Measurements from ENCODE around the gene FYN.
"Not testable (repeated sequence)": the region's sequence is repeated elsewhere in the genome, so short reads cannot be mapped to it uniquely, and the experiment has no call there.

FYN gene

GRCh38 chr6:111849298-111849697 lies 24.0 kb downstream of the FYN start:
- no peak for DNase-seq

DNA sequence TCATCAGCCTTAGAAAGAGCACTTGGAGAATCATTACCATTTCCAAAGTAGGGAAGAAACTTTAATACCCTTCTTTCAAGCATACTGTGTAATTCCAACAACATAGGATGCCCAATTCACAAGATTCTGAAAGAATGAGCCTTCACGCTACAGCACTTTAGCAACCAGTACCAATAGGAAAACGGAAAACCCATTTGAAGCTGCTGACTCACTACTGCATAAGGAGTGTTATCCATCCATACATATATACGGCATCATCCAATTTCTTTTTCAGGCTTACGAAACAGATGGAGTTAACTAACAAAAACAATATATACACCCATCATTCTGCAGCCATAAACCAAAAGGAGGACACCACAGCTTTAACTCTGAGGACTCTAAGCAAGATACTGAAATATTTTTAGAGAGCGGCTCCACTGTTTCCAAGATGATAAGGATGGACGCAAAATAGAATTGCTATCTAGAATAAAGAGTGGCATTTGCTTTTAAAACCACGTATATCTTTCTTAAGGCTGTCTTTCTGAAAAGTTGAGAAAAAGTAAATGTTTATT lies 24.9 kb downstream of the FYN start:
- no peak for DNase-seq

DNA sequence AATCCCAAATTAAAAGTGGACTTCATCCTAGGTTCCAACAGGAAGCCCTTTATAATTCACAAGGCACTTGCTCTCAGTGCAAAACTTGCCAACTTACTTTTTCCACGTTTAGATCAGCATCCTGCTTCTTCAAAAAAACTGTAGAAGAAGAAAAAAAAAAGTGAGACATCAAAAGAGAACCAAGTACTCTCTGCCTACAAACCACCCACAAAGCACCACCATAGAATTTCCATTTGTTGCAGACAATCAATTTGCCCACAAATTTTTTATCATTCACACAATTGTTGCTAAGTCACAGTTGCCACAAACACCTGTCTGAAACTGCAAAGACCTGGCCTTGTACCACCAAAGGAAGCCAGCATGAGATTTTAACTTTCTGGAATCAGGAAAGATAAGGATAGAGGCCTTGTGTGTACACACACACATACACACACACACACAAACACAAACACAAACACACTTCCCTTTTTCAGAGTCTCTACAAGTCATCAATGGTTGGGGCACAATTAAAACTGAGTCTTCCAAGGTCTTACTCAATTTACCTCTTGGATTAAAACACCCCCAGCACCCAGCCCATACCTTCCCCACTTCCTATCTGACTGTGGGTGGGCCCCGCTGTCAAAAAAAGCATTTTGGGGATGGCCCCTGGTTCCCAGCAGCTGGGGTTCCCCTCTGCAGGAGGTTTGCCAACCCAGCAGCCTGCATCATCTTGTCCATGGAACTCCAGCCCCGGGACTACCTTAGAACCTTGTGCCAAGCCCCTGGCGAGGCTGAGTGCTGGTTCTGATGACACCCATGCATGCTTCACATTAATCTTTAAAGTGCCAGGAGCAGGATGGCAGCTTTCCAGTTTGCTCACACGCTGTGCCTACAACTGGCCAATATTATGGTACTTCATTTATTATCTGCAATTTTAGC lies 26.5 kb downstream of the FYN start:
- DNase-seq: peak in 1 of 2 donors; percentile 76

- no peak for DNase-seq
These were observed 27.2 kb downstream of the FYN start for GRCh38 chr6:111846066-111846465.

DNA sequence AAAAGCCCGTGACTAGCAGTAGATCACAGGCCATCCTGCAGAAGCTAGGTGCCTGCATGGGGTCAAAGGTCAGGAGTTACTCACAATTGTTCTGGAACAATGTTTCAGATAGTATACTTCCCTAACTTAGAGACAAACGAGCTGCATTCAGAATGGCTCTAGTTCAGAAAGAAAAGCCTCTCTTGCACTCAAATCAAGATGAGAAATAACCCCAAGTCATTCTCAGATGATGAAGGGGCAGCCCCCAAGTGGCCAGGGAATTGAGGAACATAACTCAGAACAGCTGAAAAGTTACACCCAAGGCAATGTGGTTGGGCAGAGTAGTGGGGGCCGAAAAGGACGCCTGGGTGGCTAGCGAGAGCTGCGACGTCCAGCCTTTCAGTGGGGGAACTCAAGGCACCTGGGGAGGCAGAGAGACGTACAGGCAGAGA lies 27.8 kb downstream of the FYN start:
- DNase-seq: no peak

- no peak for DNase-seq
These were observed 28.3 kb downstream of the FYN start for GRCh38 chr6:111844921-111845320.

GRCh38 chr6:111844376-111844775 lies 28.9 kb downstream of the FYN start:
- DNase-seq: no peak

DNA sequence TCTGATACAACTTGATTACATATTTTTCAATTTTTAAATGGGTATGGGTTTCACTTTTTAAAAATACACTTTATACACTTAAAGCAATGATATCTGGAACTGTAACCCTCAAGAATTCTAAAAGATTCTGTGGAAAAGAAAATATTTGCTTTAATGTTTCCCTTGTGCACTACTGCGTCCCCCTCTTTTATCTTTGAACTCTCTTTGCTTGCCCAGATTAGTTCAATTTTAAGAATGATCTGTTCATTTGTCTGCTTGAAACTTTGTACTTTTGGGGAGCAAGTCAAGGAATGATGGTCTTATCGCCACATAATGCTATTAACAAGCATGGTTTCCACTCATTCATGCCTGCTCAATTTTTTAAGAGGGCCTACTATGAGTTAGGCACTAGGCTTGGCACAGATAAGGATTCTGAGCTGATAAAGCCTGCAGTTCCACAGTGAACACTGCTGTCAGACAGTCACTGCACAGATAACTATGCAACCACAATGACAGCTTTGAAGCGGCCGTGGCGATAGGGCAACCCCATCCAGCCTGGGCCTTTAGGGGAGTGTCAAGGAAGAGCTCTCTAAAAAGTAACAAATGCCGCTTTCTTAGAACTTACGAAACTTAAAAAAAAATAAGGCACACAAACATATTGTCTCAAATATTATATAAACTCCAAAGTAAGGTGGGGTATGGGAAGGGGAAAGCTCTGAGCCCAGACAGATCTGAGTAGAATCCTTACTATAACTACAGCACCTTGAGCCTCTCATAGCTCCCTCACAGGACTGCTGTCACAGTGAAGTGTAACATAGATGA lies 29.7 kb downstream of the FYN start:
- DNase-seq: peak; percentile 72 to 84

GRCh38 chr6:111842891-111843290 lies 30.4 kb downstream of the FYN start:
- no peak for DNase-seq

- DNase-seq: no peak
These were observed 30.9 kb downstream of the FYN start for GRCh38 chr6:111842271-111842822.

- DNase-seq: peak; percentile 35 to 73
These were observed 31.4 kb downstream of the FYN start for GRCh38 chr6:111841822-111842221.

GRCh38 chr6:111840803-111841202 lies 32.4 kb downstream of the FYN start:
- no peak for DNase-seq

- no peak for DNase-seq
These were observed 34.3 kb downstream of the FYN start for GRCh38 chr6:111838749-111839484.

GRCh38 chr6:111837641-111838500 lies 35.4 kb downstream of the FYN start:
- peak; percentile 22 to 68 for DNase-seq

DNA sequence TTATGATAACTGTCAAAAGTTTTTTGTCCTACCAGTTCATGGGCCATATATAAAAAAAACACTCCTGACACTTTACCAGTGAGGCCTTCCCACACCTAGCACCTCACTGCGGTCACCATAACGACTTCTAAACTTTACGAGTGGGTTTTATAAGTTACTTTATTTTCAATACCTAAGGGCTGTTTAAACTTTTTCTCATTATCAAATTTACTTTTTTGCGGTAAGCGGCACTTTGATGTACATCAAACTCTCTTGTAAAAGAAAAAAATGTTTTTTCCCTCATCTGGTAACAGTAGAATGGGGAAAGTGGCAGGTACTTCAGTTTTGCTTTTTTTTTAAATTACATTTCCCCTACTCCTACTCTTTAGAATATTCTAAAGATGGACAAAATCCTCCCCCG lies 36.2 kb downstream of the FYN start:
- peak; percentile 48 to 77 for DNase-seq

DNA sequence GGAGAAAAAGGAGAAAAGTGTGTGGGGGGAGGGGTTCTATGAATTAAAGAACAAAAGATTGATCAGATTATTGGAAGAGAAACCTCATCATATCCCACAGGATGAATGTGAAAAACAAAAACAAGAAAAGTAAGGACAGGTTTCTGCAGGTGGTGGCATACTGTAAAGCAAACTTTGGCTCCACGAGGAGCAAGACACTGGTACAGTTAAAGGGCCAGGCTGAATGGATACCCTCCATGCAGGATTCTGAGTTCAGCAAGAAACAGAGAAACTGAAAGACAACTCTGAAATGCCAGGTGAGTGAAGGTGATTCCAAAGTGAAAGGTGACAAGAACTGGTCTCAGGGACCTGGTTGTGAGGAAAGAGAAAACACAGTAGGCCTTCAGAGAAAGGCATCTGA lies 37.4 kb downstream of the FYN start:
- no peak for DNase-seq

GRCh38 chr6:111835398-111835797 lies 37.9 kb downstream of the FYN start:
- DNase-seq: not testable (repeated sequence)

GRCh38 chr6:111834356-111834755 lies 38.9 kb downstream of the FYN start:
- no peak for DNase-seq

GRCh38 chr6:111832833-111833418 lies 40.3 kb downstream of the FYN start:
- DNase-seq: no peak

DNA sequence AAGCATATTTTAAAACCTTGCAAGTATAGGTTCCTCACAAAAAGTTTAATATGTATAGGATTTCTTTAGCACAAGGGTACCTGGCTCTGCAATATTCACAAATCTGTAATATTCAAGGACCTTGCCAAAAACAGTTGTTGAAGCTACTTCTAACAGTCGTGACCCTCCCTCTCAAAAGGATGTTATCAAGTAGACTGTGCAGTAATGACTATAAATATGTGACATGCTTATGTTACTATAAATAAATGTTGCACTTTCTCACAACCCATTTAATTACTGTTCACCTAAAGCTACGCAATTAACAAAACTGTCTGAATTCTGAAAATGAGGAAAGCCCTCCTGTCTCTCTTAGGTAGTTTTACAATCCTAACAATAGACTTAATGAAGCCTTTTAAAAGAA lies 41.8 kb downstream of the FYN start:
- DNase-seq: no peak

- no peak for DNase-seq
These were observed 43.3 kb downstream of the FYN start for GRCh38 chr6:111829998-111830397.
